HepG2 (cell line): ENCODE data around the gene FOXN3. TPM values are rescaled to one million over a fixed set of nuclear protein-coding genes. Genes with fewer than 3 reads are reported as not detected.

ENCODE experiments used
- FOXO4 ChIP-seq: sonication (generic); formaldehyde crosslinking; conservative IDR thresholded peaks from 2 replicates; pipeline ENCODE4 v1.8.1; 2023; ENCODE audit warnings: missing genetic modification reagents
- IRF1 ChIP-seq: sonication (generic); formaldehyde crosslinking; IDR thresholded peaks from 2 replicates; pipeline ENCODE4 v1.4.0; 2020; ENCODE audit warnings: low read depth, mild to moderate bottlenecking, missing genetic modification reagents
- ISX ChIP-seq: sonication (generic); formaldehyde crosslinking; conservative IDR thresholded peaks from 2 replicates; pipeline ENCODE4 v1.5.0; 2020; ENCODE audit warnings: missing genetic modification reagents
- KDM1A ChIP-seq: IDR thresholded peaks from 2 replicates; pipeline ENCODE4 v1.6.1; 2016; ENCODE audit warnings: missing compliant biosample characterization
- MED13 ChIP-seq: sonication (generic); formaldehyde crosslinking; IDR thresholded peaks from 2 replicates; pipeline ENCODE4 v1.5.0; 2020; ENCODE audit warnings: missing genetic modification reagents
- TOE1 ChIP-seq: sonication (generic); formaldehyde crosslinking; IDR thresholded peaks from 2 replicates; pipeline ENCODE4 v1.4.0; 2020; ENCODE audit warnings: mild to moderate bottlenecking, missing genetic modification reagents
- ZBTB40 ChIP-seq, 2 experiments: fragments of 450-650 bp in 1 of 2; sonication (generic) in 1 of 2; formaldehyde crosslinking in 1 of 2; IDR thresholded peaks; 2 replicates each; pipeline versions ENCODE4 v1.6.1 to v1.8.0; 2016 to 2022; ENCODE audit warnings: antibody characterized with exemption in 1 of 2, mild to moderate bottlenecking in 1 of 2, missing genetic modification reagents in 1 of 2
- ZBTB43 ChIP-seq: sonication (generic); formaldehyde crosslinking; conservative IDR thresholded peaks from 2 replicates; pipeline ENCODE4 v1.4.0; 2020; ENCODE audit warnings: missing genetic modification reagents
- ZNF543 ChIP-seq: sonication (generic); formaldehyde crosslinking; IDR thresholded peaks from 2 replicates; pipeline ENCODE4 v1.4.0; 2020; ENCODE audit warnings: mild to moderate bottlenecking, missing genetic modification reagents
- ZNF569 ChIP-seq: sonication (generic); formaldehyde crosslinking; IDR thresholded peaks from 2 replicates; pipeline ENCODE4 v1.5.0; 2020; ENCODE audit warnings: mild to moderate bottlenecking, missing genetic modification reagents, moderate library complexity, borderline replicate concordance
- ZNF615 ChIP-seq: sonication (generic); formaldehyde crosslinking; IDR thresholded peaks from 2 replicates; pipeline ENCODE4 v1.5.0; 2020; ENCODE audit warnings: mild to moderate bottlenecking, missing genetic modification reagents, borderline replicate concordance
- ZNF775 ChIP-seq: sonication (generic); formaldehyde crosslinking; IDR thresholded peaks from 2 replicates; pipeline ENCODE4 v1.4.0; 2020; ENCODE audit warnings: missing genetic modification reagents, mild to moderate bottlenecking, moderate library complexity, borderline replicate concordance
- polyA plus RNA-seq, 8 experiments: library from polyadenylated mRNA; depleted of rRNA in 3 of 8; stranded (reverse) in 7 of 8; unstranded in 1 of 8; fragments of >200 nt; fragmentation: Illumina TruSeq in 4 of 8; extraction: Trizol in 4 of 8; gene quantifications; 2 replicates each; pipeline versions ENCODE4 v1.2.1 to v1.2.3, GENCODE V29; 2011 to 2016; ENCODE audit warnings: low read depth in 4 of 8, missing spikeins in 1 of 8, mixed read lengths in 1 of 8; ENCODE audit not compliant: insufficient read depth in 1 of 8
- total RNA-seq, 5 experiments: library from RNA; depleted of rRNA; stranded (reverse); fragments of >200 nt; fragmentation: Illumina TruSeq; extraction: Trizol; gene quantifications; 2 replicates each; pipeline ENCODE4 v1.2.3, GENCODE V29; 2016; ENCODE audit warnings: low read depth in 1 of 5
- TF ChIP-seq, protein P1 (sequence below): sonication (generic); formaldehyde crosslinking; IDR thresholded peaks from 2 replicates; pipeline ENCODE4 v1.4.0; 2020; ENCODE audit warnings: missing genetic modification reagents

The FOXN3 gene
- total and polyA plus RNA-seq, 2 of the 13 experiments (the other 11 are each of a cell fraction or from before 2014, with no cell fraction given), result 32.4 to 70.2 TPM

- TF ChIP-seq ZNF543 (CRISPR knock-in tag) (0 out of 2 replicates have a peak, but pooled peaks have one; percentile 12), ZBTB43 (CRISPR knock-in tag) (0 out of 2 replicates have a peak, but pooled peaks have one; percentile 1), MED13 (CRISPR knock-in tag) (peak; percentile 46; the same call in 1 of the 2 replicates), FOXO4 (CRISPR knock-in tag) (0 out of 2 replicates have a peak, but pooled peaks have one; percentile 48), KDM1A (no peak), ZBTB40 (IDR thresholded peaks at IDR 0.05) (no peak), ZBTB40 (CRISPR knock-in tag; IDR thresholded peaks at IDR 0.05) (peak; percentile 30; the same call in 1 of the 2 replicates), TOE1 (CRISPR knock-in tag) (no peak), ZNF775 (CRISPR knock-in tag) (no peak), ISX (CRISPR knock-in tag) (no peak), ZNF569 (CRISPR knock-in tag) (no peak), IRF1 (CRISPR knock-in tag) (no peak), ZNF615 (CRISPR knock-in tag) (no peak)
- TF ChIP-seq, protein P1, sequence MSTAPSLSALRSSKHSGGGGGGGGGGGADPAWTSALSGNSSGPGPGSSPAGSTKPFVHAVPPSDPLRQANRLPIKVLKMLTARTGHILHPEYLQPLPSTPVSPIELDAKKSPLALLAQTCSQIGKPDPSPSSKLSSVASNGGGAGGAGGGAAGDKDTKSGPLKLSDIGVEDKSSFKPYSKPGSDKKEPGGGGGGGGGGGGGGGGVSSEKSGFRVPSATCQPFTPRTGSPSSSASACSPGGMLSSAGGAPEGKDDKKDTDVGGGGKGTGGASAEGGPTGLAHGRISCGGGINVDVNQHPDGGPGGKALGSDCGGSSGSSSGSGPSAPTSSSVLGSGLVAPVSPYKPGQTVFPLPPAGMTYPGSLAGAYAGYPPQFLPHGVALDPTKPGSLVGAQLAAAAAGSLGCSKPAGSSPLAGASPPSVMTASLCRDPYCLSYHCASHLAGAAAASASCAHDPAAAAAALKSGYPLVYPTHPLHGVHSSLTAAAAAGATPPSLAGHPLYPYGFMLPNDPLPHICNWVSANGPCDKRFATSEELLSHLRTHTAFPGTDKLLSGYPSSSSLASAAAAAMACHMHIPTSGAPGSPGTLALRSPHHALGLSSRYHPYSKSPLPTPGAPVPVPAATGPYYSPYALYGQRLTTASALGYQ (CRISPR knock-in tag), result no peak
Observed at GRCh38 chr14:89417465-89418225, 612 bp upstream of the FOXN3 start (continued).
